ENCODE measurements around the gene ADAM10.

GRCh38 chr15:58602823-58603222 is 146.7 kb downstream of the ADAM10 start:
- no peak for TF ChIP-seq CTCF (conservative IDR thresholded peaks at IDR 0.05; ENCODE audit: low read length)
- no peak for TF ChIP-seq EZH2phosphoT487 (IDR thresholded peaks at IDR 0.05; ENCODE audit: borderline replicate concordance)

Measured in Loucy (cell line).